Gastrocnemius medialis (tissue), 4 donors: ENCODE data around the gene CRTC3. TPM values are rescaled to one million over a fixed set of nuclear protein-coding genes. Genes with fewer than 3 reads are reported as not detected.

Experiments
- ATAC-seq, 2 donors: fragments of 150-250 bp; one replicate each; pipeline ENCODE4 v1.9.1; 2016
- DNase-seq, 2 donors: peaks; one replicate each; pipeline ENCODE4 v3.0.0-alpha.2; 2019
- H3K27ac ChIP-seq, 4 donors: fragments of 200-600 bp; sonication (generic); 1 replicate in 1 of 4; 2 replicates in 3 of 4; pipeline ENCODE4 v1.5.1; 2016 to 2018; ENCODE audit warnings: mild to moderate bottlenecking in 2 of 4, moderate library complexity in 1 of 4
- H3K27me3 ChIP-seq, 3 donors: fragments of 200-600 bp; sonication (generic) in 2 of 3; 1 replicate in 1 of 3; 2 replicates in 2 of 3; pipeline versions ENCODE4 v1.5.1 to v1.6.0; 2016 to 2019; ENCODE audit warnings: mild to moderate bottlenecking in 1 of 3, moderate library complexity in 1 of 3
- H3K36me3 ChIP-seq, 2 donors: fragments of 200-600 bp; sonication (generic) in 1 of 2; one replicate each; pipeline ENCODE4 v1.5.1; 2017 to 2018
- H3K4me1 ChIP-seq, 2 donors: fragments of 200-600 bp; sonication (generic) in 1 of 2; one replicate each; pipeline ENCODE4 v1.5.1; 2016 to 2017; ENCODE audit warnings: mild to moderate bottlenecking in 2 of 2
- H3K4me3 ChIP-seq, 4 donors: fragments of 200-600 bp; sonication (generic) in 3 of 4; 1 replicate in 1 of 4; 2 replicates in 3 of 4; pipeline ENCODE4 v1.5.1; 2016 to 2019; ENCODE audit warnings: mild to moderate bottlenecking in 2 of 4
- H3K9me3 ChIP-seq, 3 donors: fragments of 200-600 bp; sonication (generic) in 2 of 3; 1 replicate in 1 of 3; 2 replicates in 2 of 3; pipeline ENCODE4 v1.5.1; 2016 to 2019
- CTCF ChIP-seq, 5 experiments: fragments of 450-650 bp in 3 of 5; fragments of 200-600 bp in 2 of 5; sonication (generic) in 2 of 5; IDR thresholded peaks in 4 of 5; conservative IDR thresholded peaks in 1 of 5; 1 replicate in 4 of 5; 2 replicates in 1 of 5; pipeline ENCODE4 v1.5.1; 2016 to 2019; ENCODE audit warnings: antibody characterized with exemption in 5 of 5, mild to moderate bottlenecking in 3 of 5, moderate library complexity in 3 of 5
- POLR2A ChIP-seq, 2 donors: fragments of 450-650 bp; IDR thresholded peaks; one replicate each; pipeline ENCODE4 v1.6.1; 2017; ENCODE audit warnings: antibody characterized with exemption in 2 of 2, mild to moderate bottlenecking in 2 of 2, moderate library complexity in 2 of 2
- in situ Hi-C, 4 donors: fragments of 200-750 bp; cut with MboI; loops; one replicate each; pipeline versions ENCODE4 v1.15.0 to v1.8.0; 2017; ENCODE audit warnings: low sequenced_read_pairs in 4 of 4
- intact Hi-C: fragments of 100-400 bp; cut with DNase I; formaldehyde crosslinking; loops from one replicate; pipeline ENCODE4 v1.15.1; 2023; ENCODE audit warnings: low total_unique reads
- total RNA-seq, 4 donors: library from RNA; depleted of rRNA; stranded (reverse); fragments of >200 nt; gene quantifications; one replicate each; pipeline versions ENCODE4 v1.1.0 to v1.2.3, GENCODE V29; 2016

CRTC3 gene
- total RNA-seq, 4 donors from 2014 or later, result 20.7 to 41.4 (median 30.5) TPM

DNA sequence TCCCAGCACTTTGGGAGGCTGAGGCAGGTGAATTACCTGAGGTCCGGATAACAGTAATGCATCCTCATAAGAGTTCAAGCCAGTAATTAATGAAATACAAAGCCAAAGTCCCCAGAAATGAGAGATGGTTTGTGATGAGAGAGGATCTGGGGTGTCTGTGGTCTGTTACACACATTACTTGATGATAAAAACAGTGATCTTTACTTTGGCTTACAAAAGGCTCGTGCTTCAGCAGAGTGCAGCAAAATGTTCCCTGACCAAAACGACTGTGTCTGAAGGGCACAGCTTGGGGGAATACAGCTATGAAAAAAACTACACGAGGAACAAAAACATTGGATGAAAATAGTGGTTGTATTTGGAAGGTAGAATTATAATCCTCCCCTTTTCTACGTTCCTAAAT lies 40.9 kb downstream of the CRTC3 start:
- ATAC-seq, result peak; percentile 27 to 37
- peak overlapping the region; percentile 12 to 77 (median 55) for H3K27ac ChIP-seq
- H3K4me1 ChIP-seq, result peaks cover 12 to 21% of the 10 kb centered on the region in 2 donors
- TF ChIP-seq POLR2A (IDR thresholded peaks at IDR 0.05) (no peak), CTCF (IDR thresholded peaks at IDR 0.05 in 4 of 5, conservative IDR thresholded peaks at IDR 0.05 in 1 of 5) (no peak)
- DNase-seq, result no peak
- in situ Hi-C loops (no loop called here), intact Hi-C loops (no loop called here)
- H3K36me3 ChIP-seq, result no peaks in the 10 kb centered on the region
- no peaks in the 10 kb centered on the region for H3K27me3 ChIP-seq
- H3K9me3 ChIP-seq, result no peaks in the 10 kb centered on the region
- no peak overlapping the region for H3K4me3 ChIP-seq

DNA sequence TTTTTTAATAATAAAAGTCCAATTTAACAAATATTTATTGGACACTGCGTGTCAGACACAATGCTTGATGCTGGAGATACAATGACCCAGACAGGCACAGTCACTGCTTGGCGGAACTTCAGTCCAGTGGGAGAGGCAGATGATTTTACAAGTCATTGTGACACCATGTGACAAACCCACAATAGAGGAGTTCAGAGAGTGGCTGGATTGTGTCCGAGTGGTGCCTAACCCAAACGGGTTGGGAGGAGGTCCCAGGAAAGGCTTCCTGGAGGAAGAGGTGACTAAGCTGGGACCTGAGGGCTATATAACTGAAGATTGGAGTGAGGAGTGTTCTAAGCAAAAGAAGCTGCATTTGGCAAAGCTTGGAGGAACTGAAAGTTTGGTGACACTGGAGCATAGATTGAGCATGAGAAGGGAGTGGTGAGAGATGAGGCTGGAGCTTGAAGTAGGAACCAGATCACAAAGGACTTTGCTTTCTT lies 41.4 kb downstream of the CRTC3 start:
- ATAC-seq (peak; percentile 96 to 99), DNase-seq (peak; percentile 71 to 82)
- Histone ChIP-seq H3K4me1 (peaks cover 12 to 21% of the 10 kb centered on the region in 2 donors), H3K4me3 (peak overlapping the region in 1 of 4 donors; percentile 23), H3K9me3 (no peaks in the 10 kb centered on the region), H3K27ac (peak overlapping the region; percentile 17 to 77 (median 55)), H3K36me3 (no peaks in the 10 kb centered on the region), H3K27me3 (no peaks in the 10 kb centered on the region)
- in situ Hi-C loops, result no loop called here
- TF ChIP-seq CTCF (IDR thresholded peaks at IDR 0.05 in 4 of 5, conservative IDR thresholded peaks at IDR 0.05 in 1 of 5) (no peak), POLR2A (IDR thresholded peaks at IDR 0.05) (no peak)
- intact Hi-C loops, result no loop called here

DNA sequence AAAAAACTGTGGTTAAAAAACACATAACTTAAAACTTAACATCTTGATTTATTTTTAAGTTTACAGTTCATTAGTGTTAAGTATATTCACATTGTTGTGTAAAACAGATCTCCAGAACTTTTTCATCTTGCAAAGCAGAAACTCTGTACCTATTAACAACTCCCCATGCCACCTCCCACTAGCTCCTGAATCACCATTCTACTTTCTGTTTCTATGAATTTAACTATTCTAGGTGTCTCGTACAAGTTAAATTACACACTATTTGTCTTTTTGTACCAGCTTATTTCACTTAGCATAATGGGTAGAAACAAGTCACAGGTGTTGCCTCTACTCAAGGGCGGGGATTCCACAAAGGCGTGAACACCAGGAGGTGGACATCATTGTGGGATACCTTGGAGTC lies 43.2 kb downstream of the CRTC3 start:
- ATAC-seq, result no peak
- H3K9me3 ChIP-seq, result no peaks in the 10 kb centered on the region
- no peaks in the 10 kb centered on the region for H3K27me3 ChIP-seq
- no peaks in the 10 kb centered on the region for H3K36me3 ChIP-seq
- no peak overlapping the region for H3K4me3 ChIP-seq
- no peak overlapping the region for H3K27ac ChIP-seq
- intact Hi-C loops, result no loop called here
- DNase-seq, result no peak
- in situ Hi-C loops, result no loop called here
- TF ChIP-seq POLR2A (IDR thresholded peaks at IDR 0.05), result no peak
- no peak for TF ChIP-seq CTCF (IDR thresholded peaks at IDR 0.05 in 4 of 5, conservative IDR thresholded peaks at IDR 0.05 in 1 of 5)
- peaks cover 12 to 17% of the 10 kb centered on the region in 2 donors for H3K4me1 ChIP-seq

- intact Hi-C loops, result no loop called here
- peak overlapping the region in 1 of 4 donors; percentile 6 for H3K27ac ChIP-seq
- DNase-seq, result no peak
- in situ Hi-C loops, result no loop called here
- no peak for ATAC-seq
- no peaks in the 10 kb centered on the region for H3K36me3 ChIP-seq
- H3K4me3 ChIP-seq, result no peak overlapping the region
- no peaks in the 10 kb centered on the region for H3K27me3 ChIP-seq
- no peaks in the 10 kb centered on the region for H3K9me3 ChIP-seq
- TF ChIP-seq POLR2A (IDR thresholded peaks at IDR 0.05) (no peak), CTCF (IDR thresholded peaks at IDR 0.05 in 4 of 5, conservative IDR thresholded peaks at IDR 0.05 in 1 of 5) (no peak)
- H3K4me1 ChIP-seq, result peaks cover 13 to 26% of the 10 kb centered on the region in 2 donors
Measured at GRCh38 chr15:90576711-90577389, 47.1 kb downstream of the CRTC3 start.
